ENCODE measurements around the gene CASP8AP2. TPM values are rescaled to one million over a fixed set of nuclear protein-coding genes. Genes with fewer than 3 reads are reported as not detected.

The CASP8AP2 gene
- total and polyA plus RNA-seq, 2 of the 13 experiments (the other 11 are each of a cell fraction or from before 2014, with no cell fraction given): 5.7 to 13.5 TPM

DNA sequence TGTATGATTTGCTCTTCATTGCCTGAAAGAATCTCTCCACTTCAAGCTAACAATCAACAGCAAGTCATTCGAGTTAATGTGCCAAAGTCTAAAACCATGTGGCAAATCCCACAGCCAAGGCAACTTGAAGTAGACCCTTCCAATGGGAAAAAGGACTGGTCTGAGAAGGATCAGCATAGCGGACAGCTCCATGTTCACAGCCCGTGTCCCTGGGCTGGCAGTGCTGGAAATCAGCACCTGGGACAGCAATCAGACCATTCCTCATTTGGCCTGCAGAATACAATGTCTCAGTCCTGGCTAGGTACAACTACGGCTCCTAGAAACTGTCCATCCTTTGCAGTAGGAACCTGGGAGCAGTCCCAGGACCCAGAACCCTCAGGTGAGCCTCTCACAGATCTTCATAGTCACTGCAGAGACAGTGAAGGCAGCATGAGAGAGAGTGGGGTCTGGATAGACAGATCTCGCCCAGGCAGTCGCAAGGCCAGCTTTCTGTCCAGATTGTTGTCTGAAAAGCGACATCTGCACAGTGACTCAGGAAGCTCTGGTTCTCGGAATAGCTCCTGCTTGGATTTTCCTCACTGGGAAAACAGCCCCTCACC lies 65.7 kb downstream of the CASP8AP2 start (continued):
- TF ChIP-seq ZNF12 (CRISPR knock-in tag; IDR thresholded peaks at IDR 0.05) (peak; percentile 88; the same call in 1 of the 2 replicates), REPIN1 (CRISPR knock-in tag; IDR thresholded peaks at IDR 0.05; ENCODE audit: borderline replicate concordance, low read depth) (peak; percentile 59; the same call in 1 of the 2 replicates), MIXL1 (CRISPR knock-in tag; IDR thresholded peaks at IDR 0.05) (peak; percentile 89; the same call in 1 of the 2 replicates), MEF2D (CRISPR knock-in tag; IDR thresholded peaks at IDR 0.05) (peak; percentile 55; the same call in 1 of the 2 replicates), ZNF121 (CRISPR knock-in tag; IDR thresholded peaks at IDR 0.05) (no peak), ZNF781 (CRISPR knock-in tag; IDR thresholded peaks at IDR 0.05; ENCODE audit: borderline replicate concordance, not compliant biosample characterization) (peak; percentile 33), HMG20B (CRISPR knock-in tag; conservative IDR thresholded peaks at IDR 0.05) (peak; percentile 82), KLF16 (CRISPR knock-in tag; IDR thresholded peaks at IDR 0.05) (peak in 1 of 2 experiments; percentile 92; a peak in 2 of 4 replicates), ARHGAP35 (CRISPR knock-in tag; IDR thresholded peaks at IDR 0.05; ENCODE audit: borderline replicate concordance) (peak; percentile 63; the same call in 1 of the 2 replicates), FOXA3 (CRISPR knock-in tag; IDR thresholded peaks at IDR 0.05) (0 out of 2 replicates have a peak, but pooled peaks have one; percentile 31), ZFP36L2 (CRISPR knock-in tag; IDR thresholded peaks at IDR 0.05) (peak; percentile 90; the same call in 1 of the 2 replicates), SMAD3 (CRISPR knock-in tag; IDR thresholded peaks at IDR 0.05) (peak; percentile 98), AKAP8 (CRISPR knock-in tag; IDR thresholded peaks at IDR 0.05) (no peak), ZNF883 (CRISPR knock-in tag; IDR thresholded peaks at IDR 0.05; ENCODE audit: not compliant biosample characterization) (peak; percentile 51), TP53 (CRISPR knock-in tag; conservative IDR thresholded peaks at IDR 0.05) (no peak), ZNF644 (CRISPR knock-in tag; IDR thresholded peaks at IDR 0.05; ENCODE audit: low read depth) (peak; percentile 80), BORCS8-MEF2B (CRISPR knock-in tag; IDR thresholded peaks at IDR 0.05) (peak; percentile 96), GABPB1 (CRISPR knock-in tag; IDR thresholded peaks at IDR 0.05) (no peak; the same call in 1 of the 2 replicates), MEIS2 (CRISPR knock-in tag; IDR thresholded peaks at IDR 0.05) (peak; percentile 87), TGIF2 (CRISPR knock-in tag; IDR thresholded peaks at IDR 0.05) (peak; percentile 82; the same call in 1 of the 2 replicates), KDM6A (CRISPR knock-in tag; IDR thresholded peaks at IDR 0.05; ENCODE audit: low read depth) (0 out of 2 replicates have a peak, but pooled peaks have one; percentile 37), ZNF558 (CRISPR knock-in tag; IDR thresholded peaks at IDR 0.05; ENCODE audit: borderline replicate concordance) (peak; percentile 37; the same call in 1 of the 2 replicates), ZSCAN21 (CRISPR knock-in tag; IDR thresholded peaks at IDR 0.05; ENCODE audit: borderline replicate concordance) (peak; percentile 86)
- TF ChIP-seq, protein P1, sequence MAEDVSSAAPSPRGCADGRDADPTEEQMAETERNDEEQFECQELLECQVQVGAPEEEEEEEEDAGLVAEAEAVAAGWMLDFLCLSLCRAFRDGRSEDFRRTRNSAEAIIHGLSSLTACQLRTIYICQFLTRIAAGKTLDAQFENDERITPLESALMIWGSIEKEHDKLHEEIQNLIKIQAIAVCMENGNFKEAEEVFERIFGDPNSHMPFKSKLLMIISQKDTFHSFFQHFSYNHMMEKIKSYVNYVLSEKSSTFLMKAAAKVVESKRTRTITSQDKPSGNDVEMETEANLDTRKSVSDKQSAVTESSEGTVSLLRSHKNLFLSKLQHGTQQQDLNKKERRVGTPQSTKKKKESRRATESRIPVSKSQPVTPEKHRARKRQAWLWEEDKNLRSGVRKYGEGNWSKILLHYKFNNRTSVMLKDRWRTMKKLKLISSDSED (CRISPR knock-in tag; IDR thresholded peaks at IDR 0.05): no peak
- TF ChIP-seq, protein P2, sequence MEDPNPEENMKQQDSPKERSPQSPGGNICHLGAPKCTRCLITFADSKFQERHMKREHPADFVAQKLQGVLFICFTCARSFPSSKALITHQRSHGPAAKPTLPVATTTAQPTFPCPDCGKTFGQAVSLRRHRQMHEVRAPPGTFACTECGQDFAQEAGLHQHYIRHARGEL (CRISPR knock-in tag; IDR thresholded peaks at IDR 0.05): no peak
- TF ChIP-seq, protein P3, sequence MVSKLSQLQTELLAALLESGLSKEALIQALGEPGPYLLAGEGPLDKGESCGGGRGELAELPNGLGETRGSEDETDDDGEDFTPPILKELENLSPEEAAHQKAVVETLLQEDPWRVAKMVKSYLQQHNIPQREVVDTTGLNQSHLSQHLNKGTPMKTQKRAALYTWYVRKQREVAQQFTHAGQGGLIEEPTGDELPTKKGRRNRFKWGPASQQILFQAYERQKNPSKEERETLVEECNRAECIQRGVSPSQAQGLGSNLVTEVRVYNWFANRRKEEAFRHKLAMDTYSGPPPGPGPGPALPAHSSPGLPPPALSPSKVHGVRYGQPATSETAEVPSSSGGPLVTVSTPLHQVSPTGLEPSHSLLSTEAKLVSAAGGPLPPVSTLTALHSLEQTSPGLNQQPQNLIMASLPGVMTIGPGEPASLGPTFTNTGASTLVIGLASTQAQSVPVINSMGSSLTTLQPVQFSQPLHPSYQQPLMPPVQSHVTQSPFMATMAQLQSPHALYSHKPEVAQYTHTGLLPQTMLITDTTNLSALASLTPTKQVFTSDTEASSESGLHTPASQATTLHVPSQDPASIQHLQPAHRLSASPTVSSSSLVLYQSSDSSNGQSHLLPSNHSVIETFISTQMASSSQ (IDR thresholded peaks at IDR 0.05; ENCODE audit: low read depth): no peak
- TF ChIP-seq, protein P3 (CRISPR knock-in tag; IDR thresholded peaks at IDR 0.05; ENCODE audit: borderline replicate concordance): no peak

Measured in HepG2 (cell line).